GM23248 (cell line): ENCODE measurements around the gene DUSP16. TPM values are rescaled to one million over a fixed set of nuclear protein-coding genes. Genes with fewer than 3 reads are reported as not detected.

ENCODE experiments used
- DNase-seq: peaks from one replicate; pipeline ENCODE4 v3.0.0-alpha.2; 2015
- H2AFZ ChIP-seq: fragments of 200-600 bp; sonication (generic); 2 replicates; pipeline ENCODE4 v1.6.1; 2016; ENCODE audit warnings: antibody characterized with exemption
- H3F3A ChIP-seq: fragments of 200-600 bp; sonication (generic); 2 replicates; pipeline ENCODE4 v1.6.1; 2016; ENCODE audit warnings: mild to moderate bottlenecking, antibody characterized with exemption, mixed run types; ENCODE audit not compliant: insufficient read depth
- H3K27ac ChIP-seq: fragments of 200-600 bp; sonication (generic); 2 replicates; pipeline ENCODE4 v1.5.1; 2016; ENCODE audit warnings: mild to moderate bottlenecking
- H3K27me3 ChIP-seq: fragments of 200-600 bp; sonication (generic); replicated peaks from 2 replicates; pipeline ENCODE4 v1.6.1; 2016; ENCODE audit warnings: mild to moderate bottlenecking; ENCODE audit not compliant: insufficient read depth
- H3K36me3 ChIP-seq: fragments of 200-600 bp; sonication (generic); 2 replicates; pipeline ENCODE4 v1.6.1; 2016; ENCODE audit warnings: low read depth, mild to moderate bottlenecking
- H3K4me1 ChIP-seq: fragments of 200-600 bp; sonication (generic); 2 replicates; pipeline ENCODE4 v1.6.1; 2016; ENCODE audit warnings: mild to moderate bottlenecking; ENCODE audit not compliant: insufficient read depth
- H3K4me2 ChIP-seq: fragments of 200-600 bp; sonication (generic); one replicate; pipeline ENCODE4 v1.6.1; 2016; ENCODE audit warnings: mild to moderate bottlenecking; ENCODE audit not compliant: unreplicated experiment
- H3K4me3 ChIP-seq: fragments of 200-600 bp; sonication (generic); 2 replicates; pipeline ENCODE4 v1.5.1; 2016; ENCODE audit warnings: mild to moderate bottlenecking
- H3K79me2 ChIP-seq: fragments of 200-600 bp; sonication (generic); 2 replicates; pipeline ENCODE4 v1.6.1; 2016; ENCODE audit warnings: mild to moderate bottlenecking; ENCODE audit not compliant: insufficient read depth
- H3K9ac ChIP-seq: fragments of 200-600 bp; sonication (generic); 2 replicates; pipeline ENCODE4 v1.6.1; 2016; ENCODE audit warnings: mild to moderate bottlenecking
- H3K9me2 ChIP-seq: fragments of 200-600 bp; sonication (generic); 2 replicates; pipeline ENCODE4 v1.6.1; 2016; ENCODE audit warnings: mixed run types, mild to moderate bottlenecking, moderate library complexity; ENCODE audit not compliant: insufficient read depth
- H3K9me3 ChIP-seq: fragments of 200-600 bp; sonication (generic); one replicate; pipeline ENCODE4 v1.6.1; 2017; ENCODE audit warnings: low read depth
- H4K20me1 ChIP-seq: fragments of 200-600 bp; sonication (generic); 2 replicates; pipeline ENCODE4 v1.6.0; 2016; ENCODE audit not compliant: insufficient read depth
- EZH2 ChIP-seq: fragments of 200-600 bp; sonication (generic); IDR thresholded peaks from 2 replicates; pipeline ENCODE4 v1.6.1; 2018; ENCODE audit warnings: antibody characterized with exemption, mild to moderate bottlenecking; ENCODE audit not compliant: insufficient read depth, poor library complexity, severe bottlenecking
- EZH2phosphoT487 ChIP-seq: fragments of 200-600 bp; sonication (generic); IDR thresholded peaks from 2 replicates; pipeline ENCODE4 v1.6.1; 2018; ENCODE audit warnings: antibody characterized with exemption, moderate library complexity, mild to moderate bottlenecking, low read depth; ENCODE audit not compliant: insufficient read depth
- WGBS, 2 experiments: methylation state at CpG; one replicate each; pipeline ENCODE4 v1.1.6; 2015 to 2017; ENCODE audit warnings: low lambda C conversion rate in 2 of 2, low coverage in 1 of 2; ENCODE audit errors: missing lambda C conversion rate in 2 of 2; 5-methylcytosine and 5-hydroxymethylcytosine counted together
- in situ Hi-C: fragments of 300-500 bp; cut with MboI; formaldehyde crosslinking; loops from 2 replicates; pipeline ENCODE4 v1.15.0; 2020
- polyA plus RNA-seq: library from polyadenylated mRNA; unstranded; fragments of >200 nt; fragmentation: Nextera tagmentation; extraction: Ambion mirVana; gene quantifications from 2 replicates; pipeline ENCODE4 v1.2.1, GENCODE V29; 2016
- total RNA-seq: library from RNA; depleted of rRNA; stranded (reverse); fragments of >200 nt; shearing (Covaris generic); gene quantifications from 2 replicates; pipeline ENCODE4 v1.2.3, GENCODE V29; 2014

Gene DUSP16
- total and polyA plus RNA-seq, 2 experiments from 2014 or later, result 1.1 to 2.8 TPM

DNA sequence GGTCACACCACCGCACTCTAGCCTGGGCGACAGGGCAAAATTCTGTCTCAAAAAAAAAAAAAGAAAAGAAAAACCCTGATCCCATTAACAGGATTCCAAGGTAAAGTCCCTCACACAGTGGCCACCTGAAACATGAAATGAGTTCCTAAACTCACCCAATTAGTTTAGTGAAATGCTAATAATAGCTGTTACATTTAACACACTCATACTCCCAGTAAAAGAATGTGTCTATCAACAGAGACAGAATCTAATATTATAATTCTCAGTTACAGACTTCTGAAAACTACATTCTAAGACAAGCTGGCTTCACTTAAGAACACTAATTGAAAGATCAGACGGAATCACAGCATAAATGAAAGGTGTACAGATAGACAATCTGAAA lies 44.2 kb downstream of the DUSP16 start:
- DNase-seq, result no peak
- H3K9me2 ChIP-seq, result no peaks in the 10 kb centered on the region
- H3K27me3 ChIP-seq, result no peaks in the 10 kb centered on the region
- no peaks in the 10 kb centered on the region for H4K20me1 ChIP-seq
- in situ Hi-C loops, result no loop called here
- no peaks in the 10 kb centered on the region for H3K4me1 ChIP-seq
- WGBS, 2 experiments, result 95 to 98% methylated on average over 2 to 3 of the region's 3 CpGs
- no peak overlapping the region for H3K27ac ChIP-seq
- H3K79me2 ChIP-seq, result no peaks in the 10 kb centered on the region
- no peak overlapping the region for H3K4me2 ChIP-seq
- TF ChIP-seq EZH2, result no peak
- no peak for TF ChIP-seq EZH2phosphoT487
- no peak overlapping the region for H3K9ac ChIP-seq
- H3F3A ChIP-seq, result no peaks in the 10 kb centered on the region
- no peaks in the 10 kb centered on the region for H3K9me3 ChIP-seq
- H3K4me3 ChIP-seq, result no peak overlapping the region
- no peak overlapping the region for H2AFZ ChIP-seq
- no peaks in the 10 kb centered on the region for H3K36me3 ChIP-seq

- in situ Hi-C loops, result no loop called here
- no peak for DNase-seq
- Histone ChIP-seq H3K79me2 (peaks cover 8% of the 10 kb centered on the region; the same call in 1 of the 2 replicates), H3K27ac (no peak overlapping the region), H3K4me3 (no peak overlapping the region), H3K4me1 (peaks cover 35% of the 10 kb centered on the region), H3K36me3 (no peaks in the 10 kb centered on the region), H3K9ac (no peak overlapping the region), H3F3A (peaks cover 29% of the 10 kb centered on the region), H2AFZ (no peak overlapping the region), H4K20me1 (no peaks in the 10 kb centered on the region), H3K9me3 (no peaks in the 10 kb centered on the region), H3K4me2 (no peak overlapping the region), H3K9me2 (no peaks in the 10 kb centered on the region), H3K27me3 (no peaks in the 10 kb centered on the region)
- 95% methylated on average over 3 of the region's 3 CpGs for WGBS, 2 experiments
- no peak for TF ChIP-seq EZH2phosphoT487
- no peak for TF ChIP-seq EZH2
Measured at GRCh38 chr12:12513416-12514006, 49.2 kb downstream of the DUSP16 start.

- H3K4me1 ChIP-seq, result peaks cover 42% of the 10 kb centered on the region
- no peaks in the 10 kb centered on the region for H3K27me3 ChIP-seq
- H3K9me2 ChIP-seq, result no peaks in the 10 kb centered on the region
- no peak overlapping the region for H3K27ac ChIP-seq
- peaks cover 40% of the 10 kb centered on the region for H3F3A ChIP-seq
- no peak overlapping the region for H2AFZ ChIP-seq
- 66 to 67% methylated on average over 5 of the region's 5 CpGs for WGBS, 2 experiments
- in situ Hi-C loops, result no loop called here
- H3K36me3 ChIP-seq, result no peaks in the 10 kb centered on the region
- H4K20me1 ChIP-seq, result no peaks in the 10 kb centered on the region
- no peak for TF ChIP-seq EZH2phosphoT487
- no peak for TF ChIP-seq EZH2
- H3K9ac ChIP-seq, result no peak overlapping the region
- peaks cover 18% of the 10 kb centered on the region; the same call in 1 of the 2 replicates for H3K79me2 ChIP-seq
- H3K9me3 ChIP-seq, result no peaks in the 10 kb centered on the region
- H3K4me3 ChIP-seq, result no peak overlapping the region
- no peak overlapping the region for H3K4me2 ChIP-seq
- peak; percentile 27 for DNase-seq
Measured at GRCh38 chr12:12511895-12512711, 50.6 kb downstream of the DUSP16 start.

DNA sequence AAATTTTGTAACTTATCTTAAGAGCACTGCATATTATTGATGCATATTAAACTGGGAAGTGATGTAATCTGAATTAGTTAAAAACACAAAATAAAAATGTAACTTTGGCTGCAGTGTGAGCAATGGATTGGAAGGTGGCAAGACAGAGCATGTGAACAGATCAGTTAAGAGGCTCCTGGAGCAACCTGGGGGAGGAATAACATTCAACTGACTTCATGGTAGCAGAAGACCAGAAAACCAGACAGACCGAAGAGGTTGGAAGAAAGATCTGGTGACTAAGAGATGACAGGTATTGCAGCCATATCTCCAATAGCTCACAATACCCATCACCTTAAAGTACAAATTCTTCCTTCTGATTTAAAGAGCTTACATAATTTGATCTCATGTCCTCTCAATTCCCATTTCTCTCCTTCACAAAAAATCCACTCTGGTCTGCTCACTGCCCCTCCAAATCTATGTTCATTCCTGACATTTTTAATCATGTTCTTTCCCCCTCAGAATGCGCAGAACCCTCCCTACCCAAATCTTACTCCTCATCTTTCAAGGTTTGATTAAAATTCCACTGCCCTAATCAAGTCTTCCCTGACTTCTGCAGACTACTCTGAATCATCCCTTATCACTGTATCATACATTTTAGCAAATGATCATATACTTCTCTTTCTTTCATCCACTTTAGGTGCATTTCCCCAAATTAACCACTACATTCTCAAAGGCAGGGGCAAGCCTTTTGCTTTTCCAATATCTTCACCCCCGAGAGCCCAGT lies 51.5 kb downstream of the DUSP16 start:
- Histone ChIP-seq H2AFZ (no peak overlapping the region), H3K79me2 (peaks cover 18% of the 10 kb centered on the region; the same call in 1 of the 2 replicates), H3K36me3 (no peaks in the 10 kb centered on the region), H3F3A (peaks cover 49% of the 10 kb centered on the region), H3K4me3 (no peak overlapping the region), H3K27me3 (no peaks in the 10 kb centered on the region), H3K4me2 (peak overlapping the region; percentile 62), H3K9me3 (no peaks in the 10 kb centered on the region), H3K9me2 (no peaks in the 10 kb centered on the region), H3K27ac (peak overlapping the region; percentile 76), H4K20me1 (no peaks in the 10 kb centered on the region), H3K9ac (0 out of 2 replicates have a peak overlapping the region, but pooled peaks have one; percentile 28), H3K4me1 (peaks cover 51% of the 10 kb centered on the region)
- peak; percentile 31 for DNase-seq
- no peak for TF ChIP-seq EZH2phosphoT487
- TF ChIP-seq EZH2, result no peak
- 65 to 67% methylated on average over 3 of the region's 3 CpGs for WGBS, 2 experiments
- in situ Hi-C loops, result no loop called here
